ENCODE measurements around the gene DOK3.
A peak's percentile ranks its signal among the peaks of the same experiment; 100 is the strongest.
"Not testable (repeated sequence)": the region's sequence is repeated elsewhere in the genome, so short reads cannot be mapped to it uniquely, and the experiment has no call there.

DOK3 gene

DNA sequence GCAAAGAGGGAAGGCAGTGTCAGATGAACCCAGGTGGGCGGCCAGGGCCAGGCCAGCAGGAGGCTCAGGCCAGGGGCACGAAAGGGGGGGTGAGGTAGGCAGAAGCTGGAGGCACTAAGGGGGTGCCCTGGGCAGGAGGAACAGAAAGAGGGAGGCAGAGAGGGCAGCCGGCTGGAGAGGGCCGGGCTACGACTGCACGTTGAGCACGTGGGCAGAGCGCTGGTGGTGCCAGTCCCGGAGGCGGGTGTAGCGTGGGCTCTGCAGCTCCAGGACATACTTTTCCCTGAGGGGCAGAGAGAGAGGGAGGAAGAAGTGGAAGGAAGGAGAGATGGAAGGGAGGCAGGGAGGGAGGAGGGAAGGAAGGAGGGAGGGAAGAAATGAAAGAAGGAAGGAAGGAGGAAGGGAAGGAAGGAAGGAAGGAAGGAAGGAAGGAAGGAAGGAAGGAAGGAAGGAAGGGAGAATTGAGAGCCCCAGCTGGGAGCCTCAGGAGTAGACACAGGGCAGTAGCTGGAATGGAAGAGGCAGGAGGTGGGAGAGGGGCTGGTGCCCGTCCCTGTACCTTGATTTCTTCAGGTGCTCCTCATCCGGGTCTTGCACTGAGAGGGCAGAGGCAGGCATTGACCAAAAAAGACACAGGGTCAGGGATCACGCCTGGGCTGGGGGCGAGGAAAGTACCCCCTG is 19.2 kb downstream of the DOK3 start:
- TF ChIP-seq, protein P1, sequence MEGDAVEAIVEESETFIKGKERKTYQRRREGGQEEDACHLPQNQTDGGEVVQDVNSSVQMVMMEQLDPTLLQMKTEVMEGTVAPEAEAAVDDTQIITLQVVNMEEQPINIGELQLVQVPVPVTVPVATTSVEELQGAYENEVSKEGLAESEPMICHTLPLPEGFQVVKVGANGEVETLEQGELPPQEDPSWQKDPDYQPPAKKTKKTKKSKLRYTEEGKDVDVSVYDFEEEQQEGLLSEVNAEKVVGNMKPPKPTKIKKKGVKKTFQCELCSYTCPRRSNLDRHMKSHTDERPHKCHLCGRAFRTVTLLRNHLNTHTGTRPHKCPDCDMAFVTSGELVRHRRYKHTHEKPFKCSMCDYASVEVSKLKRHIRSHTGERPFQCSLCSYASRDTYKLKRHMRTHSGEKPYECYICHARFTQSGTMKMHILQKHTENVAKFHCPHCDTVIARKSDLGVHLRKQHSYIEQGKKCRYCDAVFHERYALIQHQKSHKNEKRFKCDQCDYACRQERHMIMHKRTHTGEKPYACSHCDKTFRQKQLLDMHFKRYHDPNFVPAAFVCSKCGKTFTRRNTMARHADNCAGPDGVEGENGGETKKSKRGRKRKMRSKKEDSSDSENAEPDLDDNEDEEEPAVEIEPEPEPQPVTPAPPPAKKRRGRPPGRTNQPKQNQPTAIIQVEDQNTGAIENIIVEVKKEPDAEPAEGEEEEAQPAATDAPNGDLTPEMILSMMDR (IDR thresholded peaks at IDR 0.05; ENCODE audit: control insufficient read depth, insufficient read depth, low read depth, low read length, missing control alignments), result no peak
- DNase-seq (ENCODE audit: low read depth), result no peak

DNA sequence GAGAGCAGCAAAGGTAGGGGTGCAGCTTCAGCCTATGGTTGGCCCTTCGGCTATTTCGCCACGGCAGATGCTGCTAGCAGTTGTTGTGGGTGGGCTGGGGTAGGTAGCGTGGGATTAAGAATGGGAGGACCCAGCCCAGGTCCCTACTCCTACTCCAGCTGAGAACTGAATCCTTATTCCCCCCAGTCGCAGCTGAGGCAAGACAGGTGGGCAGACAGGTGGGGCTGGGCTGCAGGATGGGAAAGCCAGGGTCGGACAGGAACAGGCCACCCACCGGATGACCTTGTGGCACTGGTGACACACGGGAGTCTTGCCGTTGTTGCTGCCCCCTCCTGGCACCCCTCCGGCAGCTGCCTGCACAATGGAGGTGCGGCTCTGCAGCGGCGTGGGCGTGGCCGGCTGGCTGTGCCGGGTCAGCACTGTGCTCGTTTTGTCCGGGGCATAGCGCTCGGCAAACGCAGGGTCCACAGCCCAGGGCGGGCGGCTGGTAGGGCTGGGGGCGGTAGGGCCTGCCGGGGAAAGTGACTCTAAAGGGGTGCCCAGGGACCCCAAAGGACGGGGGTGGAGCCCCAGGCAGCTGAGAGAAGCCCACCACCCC is 20.4 kb downstream of the DOK3 start:
- no peak overlapping the region for H3K4me3 ChIP-seq (ENCODE audit: control insufficient read depth, low read depth, low read length)
- TF ChIP-seq, protein P1 (IDR thresholded peaks at IDR 0.05; ENCODE audit: control insufficient read depth, insufficient read depth, low read depth, low read length, missing control alignments), result peak; percentile 5
- no peak for DNase-seq (ENCODE audit: low read depth)

More for the DNA sequence above, 19.2 kb downstream of the DOK3 start:
- H3K4me3 ChIP-seq (ENCODE audit: control insufficient read depth, low read depth, low read length), result no peak overlapping the region

DNA sequence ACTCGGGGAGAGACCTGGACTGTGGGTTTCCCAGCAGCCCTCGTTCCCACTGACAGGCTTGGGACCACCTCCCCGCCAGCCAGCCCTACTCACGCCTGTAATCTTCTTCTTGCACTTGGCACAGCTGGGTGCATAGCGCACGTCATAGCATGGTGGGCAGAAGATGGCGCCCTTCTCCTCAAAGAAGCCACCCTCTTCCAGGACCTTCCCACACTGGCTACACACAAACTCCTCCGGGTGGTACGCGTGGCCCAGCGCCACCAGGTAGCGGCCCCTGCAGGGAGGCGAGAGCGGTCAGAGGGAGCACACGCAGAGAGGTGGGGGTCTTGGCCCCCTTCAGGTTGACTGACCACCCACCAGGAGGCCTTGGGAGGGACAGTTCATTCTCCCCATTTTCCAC is 21.7 kb downstream of the DOK3 start:
- no peak for DNase-seq (ENCODE audit: low read depth)
- TF ChIP-seq, protein P1 (IDR thresholded peaks at IDR 0.05; ENCODE audit: control insufficient read depth, insufficient read depth, low read depth, low read length, missing control alignments), result no peak
- no peak overlapping the region for H3K4me3 ChIP-seq (ENCODE audit: control insufficient read depth, low read depth, low read length)

DNA sequence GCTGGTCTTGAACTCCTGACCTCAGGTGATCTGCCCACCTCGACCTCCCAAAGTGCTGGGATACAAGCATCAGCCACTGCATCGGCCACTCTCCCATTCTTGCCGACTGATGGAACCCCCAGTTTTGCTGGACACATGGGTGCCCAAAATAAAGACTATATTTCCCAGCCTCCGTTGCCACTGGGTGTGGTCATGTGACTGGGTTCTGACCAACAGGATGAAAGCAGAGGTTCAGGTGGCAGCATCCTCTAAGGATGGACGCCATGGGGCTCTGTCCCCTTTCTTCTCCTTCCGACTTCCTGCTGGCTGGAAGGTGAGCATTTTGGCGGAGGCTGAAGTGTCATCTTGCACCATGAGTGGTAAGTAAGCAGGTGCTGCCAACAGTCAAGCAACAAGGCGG is 22.5 kb downstream of the DOK3 start:
- H3K4me3 ChIP-seq (ENCODE audit: control insufficient read depth, low read depth, low read length), result no peak overlapping the region
- TF ChIP-seq, protein P1 (IDR thresholded peaks at IDR 0.05; ENCODE audit: control insufficient read depth, insufficient read depth, low read depth, low read length, missing control alignments), result no peak
- no peak for DNase-seq (ENCODE audit: low read depth)

DNA sequence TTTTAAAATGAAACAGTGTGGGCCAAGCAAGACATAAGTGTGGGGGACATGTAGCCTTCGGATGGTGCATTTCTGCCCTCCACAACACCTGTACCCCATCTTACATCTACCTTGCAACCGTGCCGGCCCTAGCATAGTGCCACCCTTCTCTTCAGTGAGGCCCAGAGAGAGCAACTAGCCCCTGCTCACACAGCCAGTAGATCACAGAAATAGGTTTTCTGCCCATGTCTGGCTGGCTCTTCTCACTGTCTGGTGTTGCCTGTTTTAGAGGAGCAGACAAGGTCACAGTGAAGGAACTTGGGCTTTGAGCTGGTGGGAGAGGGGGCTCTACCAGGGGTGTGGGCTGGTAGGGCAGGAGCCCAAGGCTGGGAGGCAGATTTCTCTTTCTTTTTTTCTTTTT is 23.4 kb downstream of the DOK3 start:
- no peak overlapping the region for H3K4me3 ChIP-seq (ENCODE audit: control insufficient read depth, low read depth, low read length)
- TF ChIP-seq, protein P1 (IDR thresholded peaks at IDR 0.05; ENCODE audit: control insufficient read depth, insufficient read depth, low read depth, low read length, missing control alignments), result no peak
- DNase-seq (ENCODE audit: low read depth), result no peak

DNA sequence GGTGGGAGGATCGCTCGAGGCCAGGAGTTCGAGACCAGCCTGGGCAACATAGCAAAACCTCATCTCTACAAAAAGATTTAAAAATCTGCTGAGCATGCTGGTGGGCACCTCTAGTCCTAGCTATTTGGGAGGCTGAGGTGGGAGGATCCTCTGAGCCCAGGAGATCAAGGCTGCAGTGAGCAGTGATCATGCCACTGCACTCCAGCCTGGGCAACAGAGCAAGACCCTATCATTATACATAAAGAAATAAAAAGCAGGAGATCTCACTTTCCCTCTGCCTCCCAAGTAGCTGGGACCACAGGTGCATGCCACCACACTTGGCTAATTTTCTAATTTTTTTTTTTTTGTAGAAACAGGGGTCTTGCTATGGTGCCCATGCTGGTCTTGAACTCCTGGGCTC is 23.9 kb downstream of the DOK3 start:
- H3K4me3 ChIP-seq (ENCODE audit: control insufficient read depth, low read depth, low read length); DNase-seq (ENCODE audit: low read depth): not testable (repeated sequence)

DNA sequence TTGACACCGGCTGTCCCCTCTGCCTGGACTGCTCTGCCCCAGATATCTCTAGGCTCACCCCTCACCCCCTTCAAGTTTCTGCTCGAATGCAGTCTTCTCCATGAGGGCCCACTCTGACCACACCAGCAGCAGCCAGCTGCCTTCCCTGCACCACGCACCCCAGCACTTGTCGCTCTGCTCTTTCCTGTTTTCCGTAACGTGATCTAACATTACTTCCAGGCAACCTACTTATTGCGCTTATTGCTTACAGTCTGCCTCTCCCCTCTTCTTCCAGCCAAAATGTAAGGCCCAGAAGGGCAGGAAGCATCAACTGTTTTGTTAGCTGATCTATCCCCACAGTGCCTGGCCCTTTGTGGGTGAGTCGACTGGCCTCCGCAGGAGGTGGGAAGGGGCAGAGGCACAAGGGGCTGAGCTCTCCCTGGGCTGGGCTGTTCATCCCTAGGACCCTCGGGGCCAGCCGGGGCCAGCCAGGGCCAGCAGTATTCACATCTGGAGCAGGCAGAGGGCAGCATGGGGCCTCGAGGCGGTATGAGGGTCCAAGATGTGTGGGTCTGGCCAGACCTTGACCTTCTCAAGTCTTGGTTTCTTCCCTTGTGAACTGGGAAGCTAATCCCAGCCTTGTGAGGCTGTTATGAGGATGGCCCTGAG is 24.6 kb downstream of the DOK3 start:
- no peak for DNase-seq (ENCODE audit: low read depth)
- no peak overlapping the region for H3K4me3 ChIP-seq (ENCODE audit: control insufficient read depth, low read depth, low read length)
- TF ChIP-seq, protein P1 (IDR thresholded peaks at IDR 0.05; ENCODE audit: control insufficient read depth, insufficient read depth, low read depth, low read length, missing control alignments), result no peak

All from AG09309 (cell line).